B cell (primary cell): ENCODE data around the gene CARNS1. TPM values are rescaled to one million over a fixed set of nuclear protein-coding genes. Genes with fewer than 3 reads are reported as not detected.

ENCODE experiments used
- ATAC-seq: fragments of 200-7000 bp; cut with Tn5 transposase; one replicate; pipeline ENCODE4 v1.10.0; 2021; ENCODE audit warnings: low read depth, mild to moderate bottlenecking, moderate number of reproducible peaks, moderate library complexity
- CTCF ChIA-PET: fragments of 350-600 bp; sonication (Branson Sonifier 250); formaldehyde crosslinking; loops from one replicate; lab custom pipeline; 2021; ENCODE audit warnings: antibody characterized with exemption, inconsistent platforms; lab: Charles Lee
- POLR2A ChIA-PET: fragments of 350-600 bp; sonication (Branson Sonifier 250); formaldehyde crosslinking; loops from one replicate; lab custom pipeline; 2021; ENCODE audit warnings: antibody characterized with exemption; lab: Charles Lee
- DNase-seq: peaks from one replicate; pipeline ENCODE4 v3.0.0; 2013
- H2AFZ ChIP-seq: 2 replicates; pipeline ENCODE4 v1.6.1; 2012; ENCODE audit warnings: mild to moderate bottlenecking, low read depth, low read length; ENCODE audit not compliant: insufficient read depth, poor library complexity, severe bottlenecking
- H3K27ac ChIP-seq, 2 donors: 1 replicate in 1 of 2; 2 replicates in 1 of 2; pipeline ENCODE4 v1.5.1; 2012 to 2013; ENCODE audit warnings: low read length in 2 of 2, mild to moderate bottlenecking in 2 of 2, moderate library complexity in 1 of 2
- H3K27me3 ChIP-seq, 4 experiments: fragments of 200-600 bp in 1 of 4; sonication (generic) in 1 of 4; replicated peaks in 1 of 4; 1 replicate in 2 of 4; 2 replicates in 2 of 4; pipeline versions ENCODE4 v1.6.1 to v1.7.0; 2013 to 2016; ENCODE audit warnings: low read length in 3 of 4, mild to moderate bottlenecking in 2 of 4, mixed read lengths in 1 of 4, moderate library complexity in 1 of 4; ENCODE audit not compliant: insufficient read depth in 4 of 4, control insufficient read depth in 3 of 4; ENCODE audit errors: control extremely low read depth in 1 of 4
- H3K36me3 ChIP-seq, 2 experiments: replicated peaks in 1 of 2; 1 replicate in 1 of 2; 2 replicates in 1 of 2; pipeline versions ENCODE4 v1.6.1 to v1.7.1; 2013; ENCODE audit warnings: low read length in 1 of 2; ENCODE audit not compliant: insufficient read depth in 2 of 2, control insufficient read depth in 1 of 2; ENCODE audit errors: control extremely low read depth in 1 of 2, extremely low read depth in 1 of 2
- H3K4me1 ChIP-seq, 2 donors: fragments of 200-600 bp in 1 of 2; sonication (generic) in 1 of 2; 1 replicate in 1 of 2; 2 replicates in 1 of 2; pipeline versions ENCODE4 v1.5.1 to v1.6.1; 2013 to 2017; ENCODE audit warnings: low read length in 2 of 2; ENCODE audit not compliant: control insufficient read depth in 2 of 2, insufficient read depth in 2 of 2
- H3K4me2 ChIP-seq: replicated peaks from 2 replicates; pipeline ENCODE3; 2012; ENCODE audit warnings: mild to moderate bottlenecking, low read depth, low read length; ENCODE audit not compliant: poor library complexity, severe bottlenecking
- H3K4me3 ChIP-seq, 5 experiments: fragments of 200-600 bp in 1 of 5; sonication (generic) in 1 of 5; 1 replicate in 3 of 5; 2 replicates in 2 of 5; pipeline versions ENCODE4 v1.5.1 to v1.7.0; 2011 to 2016; ENCODE audit warnings: low read length in 4 of 5, mild to moderate bottlenecking in 4 of 5, low read depth in 2 of 5, control low read depth in 1 of 5, moderate library complexity in 1 of 5; ENCODE audit not compliant: insufficient read depth in 1 of 5; ENCODE audit errors: control extremely low read depth in 1 of 5, extremely low read depth in 1 of 5
- H3K79me2 ChIP-seq: fragments of 200-600 bp; sonication (generic); one replicate; pipeline ENCODE4 v1.6.0; 2016; ENCODE audit warnings: low read length; ENCODE audit not compliant: control insufficient read depth, insufficient read depth
- H3K9ac ChIP-seq: fragments of 200-600 bp; sonication (generic); 2 replicates; pipeline ENCODE4 v1.6.1; 2017; ENCODE audit warnings: mild to moderate bottlenecking, low read length, moderate library complexity
- H3K9me3 ChIP-seq, 3 donors: one replicate each; pipeline versions ENCODE4 v1.6.1 to v1.7.1; 2013; ENCODE audit warnings: low read length in 2 of 3; ENCODE audit not compliant: control insufficient read depth in 2 of 3, insufficient read depth in 1 of 3; ENCODE audit errors: control extremely low read depth in 1 of 3
- H4K20me1 ChIP-seq: 2 replicates; pipeline ENCODE4 v1.6.0; 2012; ENCODE audit warnings: mild to moderate bottlenecking, low read length; ENCODE audit not compliant: insufficient read depth, control insufficient read depth, poor library complexity, severe bottlenecking
- H3K27ac Mint-ChIP-seq: one replicate; pipeline ENCODE4 v1.8.0; 2021; ENCODE audit warnings: mixed read lengths
- H3K27me3 Mint-ChIP-seq: one replicate; pipeline ENCODE4 v1.8.0; 2021; ENCODE audit warnings: mixed read lengths
- H3K4me1 Mint-ChIP-seq: one replicate; pipeline ENCODE4 v1.8.0; 2021; ENCODE audit warnings: mixed read lengths
- H3K4me3 Mint-ChIP-seq: one replicate; pipeline ENCODE4 v1.8.0; 2021; ENCODE audit warnings: mixed read lengths
- H3K9me3 Mint-ChIP-seq: one replicate; pipeline ENCODE4 v1.8.0; 2022; ENCODE audit warnings: mixed read lengths; ENCODE audit not compliant: insufficient read depth
- EZH2 ChIP-seq: IDR thresholded peaks from 2 replicates; pipeline ENCODE4 v1.6.1; 2012; ENCODE audit warnings: borderline replicate concordance, low read depth, mild to moderate bottlenecking, moderate library complexity, low read length; ENCODE audit not compliant: insufficient read depth, poor library complexity, severe bottlenecking
- WGBS: methylation state at CpG from one replicate; pipeline ENCODE4 v1.1.5; 2013; ENCODE audit warnings: missing lambda C conversion rate; ENCODE audit not compliant: insufficient coverage; 5-methylcytosine and 5-hydroxymethylcytosine counted together
- intact Hi-C: fragments of 100-400 bp; cut with micrococcal nuclease; formaldehyde crosslinking; loops from one replicate; pipeline ENCODE4 v1.10.0; 2022
- polyA plus RNA-seq: library from polyadenylated mRNA; depleted of rRNA; stranded (reverse); fragments of >200 nt; gene quantifications from 2 replicates; pipeline ENCODE4 v1.2.3, GENCODE V29; 2012
- total RNA-seq, 2 donors: library from RNA; stranded (reverse); fragments of 120-200 nt in 1 of 2; gene quantifications; 1 replicate in 1 of 2; 2 replicates in 1 of 2; pipeline versions ENCODE4 v1.2.3 to v1.2.4, GENCODE V29; 2013 to 2022
- TF ChIP-seq, protein P1 (sequence below): fragments of 200-600 bp; IDR thresholded peaks from one replicate; pipeline ENCODE4 v1.8.0; 2022; ENCODE audit warnings: antibody characterized with exemption, mild to moderate bottlenecking

Gene CARNS1
- total and polyA plus RNA-seq, 2 donors (not counting 1 experiment from before 2014, with no cell fraction given) = 24.1 to 41.1 TPM

DNA sequence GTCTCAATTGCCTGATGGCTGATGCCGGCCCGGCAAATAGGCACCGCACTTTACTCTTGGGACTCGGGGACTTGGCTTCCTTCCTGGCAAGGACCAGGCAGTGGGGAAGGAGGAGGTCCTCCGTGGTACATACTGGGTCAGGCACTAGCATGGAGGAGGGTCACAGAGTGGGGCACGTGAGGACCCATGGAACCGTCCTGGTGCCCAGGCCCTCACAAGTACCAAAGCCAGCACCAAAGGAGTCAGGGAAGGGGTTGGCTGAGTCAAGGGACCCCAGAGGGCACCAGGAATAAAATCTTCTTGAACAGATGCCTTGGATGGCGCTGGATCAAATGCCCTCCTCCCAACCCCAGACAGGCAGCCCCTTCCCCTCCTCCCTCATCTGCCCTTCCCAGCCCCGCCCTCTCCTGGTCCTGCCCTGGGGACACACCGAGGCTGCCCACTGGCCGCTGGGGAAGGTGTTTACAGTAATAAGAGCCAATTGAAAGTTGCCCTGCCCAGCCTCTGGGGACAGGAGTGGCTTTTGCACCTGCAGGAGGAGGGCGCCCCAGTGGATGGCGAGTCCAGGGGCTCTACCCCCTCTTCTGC is 5.6 kb upstream of the CARNS1 start:
- no peaks in the 10 kb centered on the region for H3K9me3 Mint-ChIP-seq
- ATAC-seq (peak; percentile 68), DNase-seq (peak; percentile 70)
- peak overlapping the region; percentile 83 to 88 for H3K27ac ChIP-seq
- H3K4me2 ChIP-seq = peak overlapping the region; percentile 89
- ChIA-PET POLR2A (interaction anchor here (1.1 to 4.2 kb wide), 8 partner anchors 9 to 96 kb away, joined by 3 to 78 read pairs (median 10); partner anchors contain the start of genes CORO1B, PITPNM1, PTPRCAP and TMEM134), CTCF (interaction anchor here (3.4 kb wide), 2 partner anchors 9 to 27 kb away, joined by 13 to 18 read pairs; partner anchors contain the start of gene PTPRCAP)
- H3K4me3 Mint-ChIP-seq = peak overlapping the region; percentile 91
- peaks cover 0 to 47% of the 10 kb centered on the region in 2 experiments for H3K36me3 ChIP-seq
- H3K27me3 Mint-ChIP-seq = no peaks in the 10 kb centered on the region
- TF ChIP-seq EZH2 = no peak
- TF ChIP-seq, protein P1, sequence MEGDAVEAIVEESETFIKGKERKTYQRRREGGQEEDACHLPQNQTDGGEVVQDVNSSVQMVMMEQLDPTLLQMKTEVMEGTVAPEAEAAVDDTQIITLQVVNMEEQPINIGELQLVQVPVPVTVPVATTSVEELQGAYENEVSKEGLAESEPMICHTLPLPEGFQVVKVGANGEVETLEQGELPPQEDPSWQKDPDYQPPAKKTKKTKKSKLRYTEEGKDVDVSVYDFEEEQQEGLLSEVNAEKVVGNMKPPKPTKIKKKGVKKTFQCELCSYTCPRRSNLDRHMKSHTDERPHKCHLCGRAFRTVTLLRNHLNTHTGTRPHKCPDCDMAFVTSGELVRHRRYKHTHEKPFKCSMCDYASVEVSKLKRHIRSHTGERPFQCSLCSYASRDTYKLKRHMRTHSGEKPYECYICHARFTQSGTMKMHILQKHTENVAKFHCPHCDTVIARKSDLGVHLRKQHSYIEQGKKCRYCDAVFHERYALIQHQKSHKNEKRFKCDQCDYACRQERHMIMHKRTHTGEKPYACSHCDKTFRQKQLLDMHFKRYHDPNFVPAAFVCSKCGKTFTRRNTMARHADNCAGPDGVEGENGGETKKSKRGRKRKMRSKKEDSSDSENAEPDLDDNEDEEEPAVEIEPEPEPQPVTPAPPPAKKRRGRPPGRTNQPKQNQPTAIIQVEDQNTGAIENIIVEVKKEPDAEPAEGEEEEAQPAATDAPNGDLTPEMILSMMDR = no peak
- peak overlapping the region; percentile 100 for H3K27ac Mint-ChIP-seq
- no peak overlapping the region for H2AFZ ChIP-seq
- intact Hi-C loops = loop anchor here (1.0 to 10.0 kb wide), 2 partner anchors 9 to 175 kb away; partner anchors contain the start of gene GSTP1
- peaks cover 94 to 99% of the 10 kb centered on the region in 2 donors for H3K4me1 ChIP-seq
- H3K27me3 ChIP-seq = no peaks in the 10 kb centered on the region
- peaks cover 0 to 2% (median 0%) of the 10 kb centered on the region in 3 donors for H3K9me3 ChIP-seq
- peaks cover 53% of the 10 kb centered on the region for H3K79me2 ChIP-seq
- peak overlapping the region in 4 of 5 experiments; percentile 40 to 80 (median 56) for H3K4me3 ChIP-seq
- H3K9ac ChIP-seq = peak overlapping the region; percentile 73
- H3K4me1 Mint-ChIP-seq = peaks cover 87% of the 10 kb centered on the region
- under 1% methylated on average over 8 of the region's 13 CpGs for WGBS
- H4K20me1 ChIP-seq = peaks cover 36% of the 10 kb centered on the region

DNA sequence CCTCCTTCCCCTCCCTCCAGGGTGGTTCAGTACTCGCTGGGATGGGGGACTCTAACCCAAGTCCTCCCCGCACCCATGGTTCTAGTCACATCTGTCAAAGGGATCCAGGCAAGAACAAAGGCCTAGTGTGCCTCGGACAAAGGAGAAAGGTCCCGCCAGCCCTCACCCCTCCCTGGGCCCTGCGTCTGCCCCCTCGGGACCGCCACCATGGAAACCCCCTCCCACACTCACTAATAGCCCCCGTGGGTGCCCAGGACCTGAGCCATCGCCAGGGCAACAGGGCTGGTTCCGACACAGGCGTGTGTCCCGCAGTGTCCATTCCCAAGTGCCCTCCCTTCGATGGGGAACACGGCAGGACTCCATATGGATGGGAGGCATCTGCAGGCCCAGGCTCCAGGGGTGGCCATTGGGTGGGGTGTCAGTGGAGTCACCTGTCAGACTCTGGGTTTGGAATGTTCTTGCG is 5.1 kb upstream of the CARNS1 start:
- peak overlapping the region; percentile 91 for H3K4me3 Mint-ChIP-seq
- POLR2A ChIA-PET = interaction anchor here (1.3 to 4.8 kb wide), 5 partner anchors 7 to 55 kb away, joined by 4 to 79 read pairs (median 71); partner anchors contain the start of genes PPP1CA, PTPRCAP and TBC1D10C
- Histone ChIP-seq H3K27ac (peak overlapping the region; percentile 83 to 88), H3K27me3 (no peaks in the 10 kb centered on the region), H3K4me1 (peaks cover 91 to 98% of the 10 kb centered on the region in 2 donors), H3K4me3 (peak overlapping the region in 4 of 5 experiments; percentile 40 to 80 (median 56)), H3K4me2 (peak overlapping the region; percentile 89), H3K9ac (peak overlapping the region; percentile 73), H3K9me3 (peaks cover 0 to 2% (median 0%) of the 10 kb centered on the region in 3 donors), H2AFZ (no peak overlapping the region), H3K79me2 (peaks cover 50% of the 10 kb centered on the region), H4K20me1 (peaks cover 31% of the 10 kb centered on the region), H3K36me3 (peaks cover 0 to 42% of the 10 kb centered on the region in 2 experiments)
- H3K27ac Mint-ChIP-seq = peak overlapping the region; percentile 100
- ATAC-seq = no peak
- no peaks in the 10 kb centered on the region for H3K27me3 Mint-ChIP-seq
- 53% methylated on average over 4 of the region's 15 CpGs for WGBS
- CTCF ChIA-PET = no interaction called here
- H3K4me1 Mint-ChIP-seq = peaks cover 86% of the 10 kb centered on the region
- H3K9me3 Mint-ChIP-seq = no peaks in the 10 kb centered on the region
- intact Hi-C loops = no loop called here
- no peak for TF ChIP-seq EZH2
- TF ChIP-seq, protein P1 = no peak
- no peak for DNase-seq
